Heart left ventricle (tissue), 13 donors: ENCODE measurements around the gene FASTK.

Experiments used
- POLR2A ChIP-seq, 2 donors: fragments of 450-650 bp; IDR thresholded peaks; one replicate each; pipeline ENCODE4 v1.6.1; 2017; ENCODE audit warnings: antibody characterized with exemption in 2 of 2, mild to moderate bottlenecking in 2 of 2, moderate library complexity in 2 of 2
- TF ChIP-seq, protein P1 (sequence below), 12 donors: fragments of 200-600 bp; sonication (generic) in 4 of 12; IDR thresholded peaks; one replicate each; pipeline versions ENCODE4 v1.5.0 to v1.8.0; 2018 to 2022; ENCODE audit warnings: antibody characterized with exemption in 12 of 12, mild to moderate bottlenecking in 5 of 12
- donor health status: ischemic (EF 13 %, LVEDD 7.1; RV severe dilation, severe dysfunction).
- donor health status: DM: no; HTN: yes; CAD: no.
- donor health status: DM: no; HTN: no; CAD: no.
- donor health status: ischemic (EF 25% LVEDD 6.9; RV normal size, moderate dysfunction).
- donor health status: ischemic (EF 25% LVEDD 5.7; RV mildly dilated, moderate dysfunction).
- donor health status: ischemic (EF 35%, LVEDD 5.7; RV mildly dilated, moderate dysfunction).
- donor health status: nonischemic (EF 11% LVEDD 7.7; RV severe dilation, severe dysfunction).
- donor health status: DM: yes; HTN: yes; CAD: no.
- donor health status: PGD.
- donor health status: ischemic (EF 29% LVEDD 5.4; RV normal size, mild dysfunction).
- donor health status: nonischemic (EF 23%, LVEDD 6.1; RV moderate dilation, normal function).

GRCh38 chr7:151075978-151076426 is 4.6 kb downstream of the FASTK start:
- TF ChIP-seq, protein P1, sequence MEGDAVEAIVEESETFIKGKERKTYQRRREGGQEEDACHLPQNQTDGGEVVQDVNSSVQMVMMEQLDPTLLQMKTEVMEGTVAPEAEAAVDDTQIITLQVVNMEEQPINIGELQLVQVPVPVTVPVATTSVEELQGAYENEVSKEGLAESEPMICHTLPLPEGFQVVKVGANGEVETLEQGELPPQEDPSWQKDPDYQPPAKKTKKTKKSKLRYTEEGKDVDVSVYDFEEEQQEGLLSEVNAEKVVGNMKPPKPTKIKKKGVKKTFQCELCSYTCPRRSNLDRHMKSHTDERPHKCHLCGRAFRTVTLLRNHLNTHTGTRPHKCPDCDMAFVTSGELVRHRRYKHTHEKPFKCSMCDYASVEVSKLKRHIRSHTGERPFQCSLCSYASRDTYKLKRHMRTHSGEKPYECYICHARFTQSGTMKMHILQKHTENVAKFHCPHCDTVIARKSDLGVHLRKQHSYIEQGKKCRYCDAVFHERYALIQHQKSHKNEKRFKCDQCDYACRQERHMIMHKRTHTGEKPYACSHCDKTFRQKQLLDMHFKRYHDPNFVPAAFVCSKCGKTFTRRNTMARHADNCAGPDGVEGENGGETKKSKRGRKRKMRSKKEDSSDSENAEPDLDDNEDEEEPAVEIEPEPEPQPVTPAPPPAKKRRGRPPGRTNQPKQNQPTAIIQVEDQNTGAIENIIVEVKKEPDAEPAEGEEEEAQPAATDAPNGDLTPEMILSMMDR (IDR thresholded peaks at IDR 0.05) = no peak
- no peak for TF ChIP-seq POLR2A (IDR thresholded peaks at IDR 0.05)
